Dedifferentiated amniotic fluid mesenchymal stem cell (primary cell): Measurements from ENCODE around the gene ATP11A.

Experiments used
- DNase-seq: peaks from one replicate; pipeline ENCODE4 v3.0.0-alpha.2; 2016; ENCODE audit errors: extremely low spot score

The ATP11A gene

GRCh38 chr13:112761701-112762689 lies 72.2 kb downstream of the ATP11A start:
- no peak for DNase-seq

- DNase-seq = no peak
Observed at GRCh38 chr13:112762690-112763080, 72.8 kb downstream of the ATP11A start.

GRCh38 chr13:112764028-112764427 lies 74.2 kb downstream of the ATP11A start:
- DNase-seq = no peak

- DNase-seq = no peak
Observed at GRCh38 chr13:112764864-112765561, 75.2 kb downstream of the ATP11A start.

GRCh38 chr13:112765731-112766130 lies 75.9 kb downstream of the ATP11A start:
- no peak for DNase-seq

- DNase-seq = no peak
Observed at GRCh38 chr13:112766336-112766735, 76.5 kb downstream of the ATP11A start.

GRCh38 chr13:112767506-112768471 lies 78.0 kb downstream of the ATP11A start:
- no peak for DNase-seq

GRCh38 chr13:112768795-112769481 lies 79.1 kb downstream of the ATP11A start:
- DNase-seq = no peak

- no peak for DNase-seq
Observed at GRCh38 chr13:112769615-112770014, 79.8 kb downstream of the ATP11A start.

- DNase-seq = no peak
Observed at GRCh38 chr13:112770504-112770903, 80.7 kb downstream of the ATP11A start.

- no peak for DNase-seq
Observed at GRCh38 chr13:112771139-112771876, 81.5 kb downstream of the ATP11A start.

- no peak for DNase-seq
Observed at GRCh38 chr13:112771877-112772538, 82.2 kb downstream of the ATP11A start.

- no peak for DNase-seq
Observed at GRCh38 chr13:112772539-112772909, 82.7 kb downstream of the ATP11A start.

- DNase-seq = no peak
Observed at GRCh38 chr13:112772929-112773328, 83.1 kb downstream of the ATP11A start.

- no peak for DNase-seq
Observed at GRCh38 chr13:112773601-112774447, 84.0 kb downstream of the ATP11A start.

- no peak for DNase-seq
Observed at GRCh38 chr13:112774448-112774792, 84.6 kb downstream of the ATP11A start.

- DNase-seq = no peak
Observed at GRCh38 chr13:112774829-112775565, 85.2 kb downstream of the ATP11A start.

GRCh38 chr13:112775791-112776279 lies 86.0 kb downstream of the ATP11A start:
- no peak for DNase-seq
